Small intestine (tissue), 7 donors: ENCODE results near the gene SPOCD1. TPM values are rescaled to one million over a fixed set of nuclear protein-coding genes. Genes with fewer than 3 reads are reported as not detected.
A peak's percentile ranks its signal among the peaks of the same experiment; 100 is the strongest.

Experiments
- DNase-seq, 2 donors: peaks; one replicate each; pipeline versions ENCODE4 v3.0.0 to v3.0.0-alpha.2; 2013
- FAIRE-seq: peaks from 2 replicates; lab custom pipeline; 2012; peaks lifted over from hg19 to GRCh38; lab: Jason Lieb, UNC
- H3K27ac ChIP-seq, 3 donors: one replicate each; pipeline ENCODE4 v1.5.1; 2013; ENCODE audit warnings: low read length in 2 of 3, mild to moderate bottlenecking in 2 of 3, control low read depth in 1 of 3, inconsistent platforms in 1 of 3, low read depth in 1 of 3, moderate library complexity in 1 of 3
- H3K27me3 ChIP-seq, 3 donors: one replicate each; pipeline ENCODE4 v1.6.1; 2013; ENCODE audit warnings: low read length in 3 of 3, inconsistent platforms in 1 of 3; ENCODE audit not compliant: control insufficient read depth in 3 of 3, insufficient read depth in 3 of 3
- H3K36me3 ChIP-seq, 3 donors: one replicate each; pipeline ENCODE4 v1.6.1; 2013; ENCODE audit warnings: low read length in 3 of 3, inconsistent platforms in 1 of 3, low read depth in 1 of 3, mild to moderate bottlenecking in 1 of 3, moderate library complexity in 1 of 3; ENCODE audit not compliant: control insufficient read depth in 3 of 3, insufficient read depth in 2 of 3
- H3K4me1 ChIP-seq, 3 donors: one replicate each; pipeline ENCODE4 v1.6.1; 2013; ENCODE audit warnings: low read length in 2 of 3, inconsistent platforms in 1 of 3, low read depth in 1 of 3, mild to moderate bottlenecking in 1 of 3, moderate library complexity in 1 of 3; ENCODE audit not compliant: control insufficient read depth in 3 of 3, insufficient read depth in 2 of 3
- H3K4me3 ChIP-seq, 3 donors: one replicate each; pipeline ENCODE4 v1.5.1; 2013; ENCODE audit warnings: low read length in 3 of 3, control low read depth in 1 of 3, inconsistent platforms in 1 of 3, low read depth in 1 of 3, mild to moderate bottlenecking in 1 of 3, moderate library complexity in 1 of 3
- H3K9me3 ChIP-seq, 2 donors: one replicate each; pipeline ENCODE4 v1.6.1; 2013; ENCODE audit warnings: low read depth in 1 of 2, low read length in 1 of 2; ENCODE audit not compliant: control insufficient read depth in 2 of 2, insufficient read depth in 1 of 2
- WGBS, 3 donors: extraction: QIAGEN DNeasy Blood & Tissue Kit; methylation state at CpG; one replicate each; pipeline ENCODE4 v1.1.7; 2013; 5-methylcytosine and 5-hydroxymethylcytosine counted together
- polyA plus RNA-seq, 4 donors: library from polyadenylated mRNA; stranded (reverse) in 3 of 4; unstranded in 1 of 4; fragments of 200-250 nt in 3 of 4; fragments of 120-200 nt in 1 of 4; gene quantifications; one replicate each; pipeline versions ENCODE4 v1.2.1 to v1.2.3, GENCODE V29; 2013
- donor health status: healthy with polysubstance abuse.
- donor health status: control.
- donor health status: control.
- donor health status: Bipolar disorder and iron deficiency.
- donor health status: healthy.

The SPOCD1 gene
- polyA plus RNA-seq, 4 donors: 0.81 to 2.0 (median 1.1) TPM; not detected in 1

- FAIRE-seq: no peak
- H3K36me3 ChIP-seq: peaks cover 0 to 35% (median 0%) of the 10 kb centered on the region in 3 donors
- peaks cover 6 to 70% (median 8%) of the 10 kb centered on the region in 3 donors for H3K4me1 ChIP-seq
- peak overlapping the region in 1 of 3 donors; percentile 41 for H3K27ac ChIP-seq
- 14 to 52% (median 25%) methylated on average over 9 of the region's 9 CpGs for WGBS, 3 donors
- no peak overlapping the region for H3K4me3 ChIP-seq
- peak; percentile 73 to 96 for DNase-seq
- H3K9me3 ChIP-seq: no peaks in the 10 kb centered on the region
- no peaks in the 10 kb centered on the region for H3K27me3 ChIP-seq
These were observed 62.0 kb downstream of the SPOCD1 start for GRCh38 chr1:31753707-31754349.

GRCh38 chr1:31752952-31753475, 62.8 kb downstream of the SPOCD1 start:
- no peak for FAIRE-seq
- no peak for DNase-seq

DNA sequence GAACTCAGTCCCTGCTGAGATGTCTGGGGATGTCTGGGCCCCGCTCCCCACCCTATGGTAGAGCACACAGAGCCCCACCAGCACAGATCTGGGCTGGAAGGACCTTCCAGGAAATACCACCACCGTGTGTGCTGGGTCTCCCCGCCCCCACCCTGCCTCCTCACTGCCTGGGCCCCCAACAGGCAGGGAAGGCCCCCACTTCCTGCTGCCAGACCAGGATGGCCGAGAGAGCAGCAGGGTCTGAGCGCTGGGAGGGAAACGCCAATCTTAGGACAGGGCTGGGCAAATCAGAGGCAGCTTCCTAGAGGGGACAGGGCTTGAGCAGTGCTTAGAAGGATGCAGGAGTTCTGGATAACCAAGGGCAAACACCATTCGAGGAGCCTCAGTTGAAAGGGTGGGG, 63.6 kb downstream of the SPOCD1 start:
- no peak overlapping the region for H3K4me3 ChIP-seq
- FAIRE-seq (no peak), DNase-seq (no peak)
- 50 to 56% (median 54%) methylated on average over 7 of the region's 7 CpGs for WGBS, 3 donors
- no peaks in the 10 kb centered on the region for H3K9me3 ChIP-seq
- H3K36me3 ChIP-seq: peaks cover 0 to 34% (median 0%) of the 10 kb centered on the region in 3 donors
- H3K27me3 ChIP-seq: no peaks in the 10 kb centered on the region
- peaks cover 6 to 84% (median 8%) of the 10 kb centered on the region in 3 donors for H3K4me1 ChIP-seq
- H3K27ac ChIP-seq: no peak overlapping the region

More at GRCh38 chr1:31752952-31753475, 62.8 kb downstream of the SPOCD1 start:
- WGBS, 3 donors: 49 to 70% (median 63%) methylated on average over 10 to 12 of the region's 12 CpGs
- peaks cover 6 to 76% (median 8%) of the 10 kb centered on the region in 3 donors for H3K4me1 ChIP-seq
- peaks cover 0 to 36% (median 0%) of the 10 kb centered on the region in 3 donors for H3K36me3 ChIP-seq
- no peak overlapping the region for H3K27ac ChIP-seq
- H3K9me3 ChIP-seq: no peaks in the 10 kb centered on the region
- no peaks in the 10 kb centered on the region for H3K27me3 ChIP-seq
- H3K4me3 ChIP-seq: no peak overlapping the region

GRCh38 chr1:31751822-31752241, 64.0 kb downstream of the SPOCD1 start:
- no peak for FAIRE-seq

GRCh38 chr1:31750858-31751510, 64.8 kb downstream of the SPOCD1 start:
- peak; percentile 24 to 61 for DNase-seq
- Histone ChIP-seq H3K27me3 (no peaks in the 10 kb centered on the region), H3K4me3 (no peak overlapping the region), H3K9me3 (no peaks in the 10 kb centered on the region), H3K4me1 (peaks cover 6 to 95% (median 11%) of the 10 kb centered on the region in 3 donors), H3K27ac (peak overlapping the region in 1 of 3 donors; percentile 48), H3K36me3 (peaks cover 0 to 23% (median 0%) of the 10 kb centered on the region in 3 donors)
- WGBS, 3 donors: 27 to 40% (median 34%) methylated on average over 11 of the region's 11 CpGs
- FAIRE-seq: no peak

More at GRCh38 chr1:31751822-31752241, 64.0 kb downstream of the SPOCD1 start:
- H3K27ac ChIP-seq: no peak overlapping the region
- H3K9me3 ChIP-seq: no peaks in the 10 kb centered on the region
- no peak for DNase-seq
- H3K36me3 ChIP-seq: peaks cover 0 to 31% (median 0%) of the 10 kb centered on the region in 3 donors
- H3K4me3 ChIP-seq: no peak overlapping the region
- H3K27me3 ChIP-seq: no peaks in the 10 kb centered on the region
- WGBS, 3 donors: 40 to 67% (median 51%) methylated on average over 5 of the region's 5 CpGs
- H3K4me1 ChIP-seq: peaks cover 6 to 88% (median 8%) of the 10 kb centered on the region in 3 donors

DNA sequence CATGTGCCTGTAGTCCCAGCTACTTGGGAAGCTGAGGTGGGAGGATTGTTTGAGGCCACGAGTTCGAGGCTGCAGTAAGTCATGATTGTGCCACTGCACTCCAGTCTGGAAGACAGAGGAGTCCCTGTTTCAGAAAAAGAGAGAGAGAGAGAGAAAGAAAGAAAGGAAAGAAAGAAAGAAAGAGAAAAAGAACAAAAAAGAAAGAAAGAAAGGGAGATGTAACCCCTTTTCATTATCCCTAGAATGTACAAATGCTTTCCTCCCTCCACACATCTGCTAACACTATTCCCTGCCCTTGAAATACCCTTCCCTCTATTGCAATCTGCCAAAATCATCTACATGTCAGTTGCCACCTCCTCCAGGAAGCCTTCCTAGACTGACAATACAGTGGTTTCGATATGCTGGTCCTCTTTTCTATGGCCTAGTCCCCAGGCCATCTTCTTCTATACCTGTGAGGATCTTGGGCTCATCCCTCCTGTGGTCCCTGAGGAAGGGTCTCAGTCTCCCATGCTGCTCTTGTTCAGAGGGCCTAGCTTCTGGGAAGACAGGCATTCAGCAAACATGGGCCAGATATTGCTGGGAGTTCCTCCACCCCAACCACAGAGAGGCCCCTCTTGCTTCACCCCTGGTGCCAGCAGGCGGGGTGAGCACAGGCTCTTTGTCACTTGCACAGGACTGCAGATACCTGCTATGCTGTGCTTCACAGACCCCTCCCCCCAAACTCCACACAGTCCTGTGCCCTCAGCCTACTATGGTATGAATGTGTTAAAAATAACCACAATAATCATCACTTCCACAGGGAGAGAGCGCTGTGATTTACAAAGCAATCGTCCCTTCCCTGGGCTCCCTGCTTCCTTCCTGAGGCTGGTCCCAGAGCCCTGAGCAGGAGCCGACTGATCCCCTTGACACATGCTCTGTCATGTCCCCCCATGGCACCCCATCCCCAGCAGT, 65.8 kb downstream of the SPOCD1 start:
- Histone ChIP-seq H3K36me3 (peaks cover 0 to 18% (median 0%) of the 10 kb centered on the region in 3 donors), H3K27ac (peak overlapping the region in 1 of 3 donors; percentile 48), H3K4me1 (peaks cover 6 to 96% (median 15%) of the 10 kb centered on the region in 3 donors), H3K9me3 (no peaks in the 10 kb centered on the region), H3K4me3 (no peak overlapping the region), H3K27me3 (no peaks in the 10 kb centered on the region)
- FAIRE-seq (no peak), DNase-seq (no peak)
- WGBS, 3 donors: 77 to 86% (median 84%) methylated on average over 7 of the region's 7 CpGs

DNA sequence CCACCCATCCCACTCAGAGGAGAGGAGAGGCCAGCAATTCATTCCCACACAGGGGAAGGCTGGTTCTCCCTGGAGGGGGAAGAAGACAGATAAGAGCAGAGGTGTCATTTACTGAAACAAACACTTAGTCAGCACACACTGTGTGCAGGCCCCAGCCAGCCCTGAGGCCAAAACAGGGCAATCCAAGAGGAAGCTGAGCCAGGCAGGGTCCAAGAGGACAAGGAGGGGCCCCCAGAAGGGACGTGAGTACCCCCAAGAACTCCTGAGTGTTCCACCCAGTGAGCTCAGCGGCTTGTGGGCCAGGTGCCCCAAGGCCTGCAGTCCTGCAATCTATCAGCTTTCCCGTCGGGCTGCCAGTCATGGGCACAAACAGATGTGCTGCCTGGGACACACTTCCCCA, 67.5 kb downstream of the SPOCD1 start:
- no peak for FAIRE-seq

More for the DNA sequence above, 67.5 kb downstream of the SPOCD1 start:
- Histone ChIP-seq H3K27me3 (no peaks in the 10 kb centered on the region), H3K9me3 (no peaks in the 10 kb centered on the region), H3K36me3 (peaks cover 0 to 19% (median 0%) of the 10 kb centered on the region in 3 donors), H3K4me3 (no peak overlapping the region), H3K4me1 (peaks cover 0 to 95% (median 13%) of the 10 kb centered on the region in 3 donors), H3K27ac (peak overlapping the region in 1 of 3 donors; percentile 72)
- DNase-seq: peak in 1 of 2 donors; percentile 91
- 46 to 62% (median 61%) methylated on average over 4 of the region's 4 CpGs for WGBS, 3 donors
